ENCODE measurements around the gene HSFX1. TPM values are rescaled to one million over a fixed set of nuclear protein-coding genes. Genes with fewer than 3 reads are reported as not detected.

HSFX1 gene
- total and polyA plus RNA-seq, 9 of the 15 experiments (the other 6 are each of a cell fraction or from before 2014, with no cell fraction given): 0.10 TPM; not detected in 8

DNA sequence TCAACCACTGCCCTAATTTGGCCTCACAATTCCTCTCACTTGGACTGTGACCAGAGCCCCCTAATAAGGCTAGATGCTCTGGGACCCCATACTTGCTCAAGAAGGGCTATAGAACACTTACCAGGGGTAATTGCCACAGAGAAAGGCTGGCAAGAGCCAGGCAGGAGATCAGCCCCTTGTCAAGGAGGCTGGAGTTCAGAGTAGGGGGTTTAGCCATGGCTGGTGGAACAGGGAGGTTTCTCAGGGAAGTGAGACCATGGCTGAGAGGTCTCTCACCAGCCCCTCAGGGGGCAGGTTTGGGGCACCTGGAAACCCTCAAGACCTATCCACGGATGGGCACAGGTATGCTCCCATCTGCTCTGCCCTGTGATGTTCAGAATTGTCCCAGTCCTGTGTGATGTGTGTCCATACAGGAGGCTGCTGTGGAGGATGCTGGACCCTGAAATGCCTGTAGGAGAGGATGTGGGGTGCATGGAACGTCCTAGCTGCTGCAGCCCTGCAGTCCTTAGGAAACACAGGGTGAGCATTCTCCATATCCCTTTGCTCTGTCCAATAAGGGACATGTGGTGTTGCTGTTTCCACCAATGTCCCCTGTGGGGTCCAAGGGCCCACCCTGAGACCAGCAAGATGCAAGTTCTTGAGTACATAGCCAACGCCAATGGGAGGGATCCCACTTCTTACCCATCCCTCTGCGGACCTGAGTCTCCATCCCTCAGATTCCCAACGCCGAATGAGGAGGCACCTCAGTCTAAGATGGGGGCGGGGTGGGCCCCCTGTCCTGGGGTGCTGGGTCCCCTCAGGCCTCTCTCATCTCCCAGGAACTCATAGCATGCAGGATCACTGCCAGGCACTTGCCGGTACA, 16.4 kb upstream of the HSFX1 start (continued):
- TF ChIP-seq, protein P1, sequence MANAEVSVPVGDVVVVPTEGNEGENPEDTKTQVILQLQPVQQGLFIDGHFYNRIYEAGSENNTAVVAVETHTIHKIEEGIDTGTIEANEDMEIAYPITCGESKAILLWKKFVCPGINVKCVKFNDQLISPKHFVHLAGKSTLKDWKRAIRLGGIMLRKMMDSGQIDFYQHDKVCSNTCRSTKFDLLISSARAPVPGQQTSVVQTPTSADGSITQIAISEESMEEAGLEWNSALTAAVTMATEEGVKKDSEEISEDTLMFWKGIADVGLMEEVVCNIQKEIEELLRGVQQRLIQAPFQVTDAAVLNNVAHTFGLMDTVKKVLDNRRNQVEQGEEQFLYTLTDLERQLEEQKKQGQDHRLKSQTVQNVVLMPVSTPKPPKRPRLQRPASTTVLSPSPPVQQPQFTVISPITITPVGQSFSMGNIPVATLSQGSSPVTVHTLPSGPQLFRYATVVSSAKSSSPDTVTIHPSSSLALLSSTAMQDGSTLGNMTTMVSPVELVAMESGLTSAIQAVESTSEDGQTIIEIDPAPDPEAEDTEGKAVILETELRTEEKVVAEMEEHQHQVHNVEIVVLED (CRISPR knock-in tag; IDR thresholded peaks at IDR 0.05): no peak
- TF ChIP-seq DMBX1 (CRISPR knock-in tag; IDR thresholded peaks at IDR 0.05; ENCODE audit: borderline replicate concordance) (no peak), ZNF436 (CRISPR knock-in tag; IDR thresholded peaks at IDR 0.05) (no peak)
- TF ChIP-seq, protein P2, sequence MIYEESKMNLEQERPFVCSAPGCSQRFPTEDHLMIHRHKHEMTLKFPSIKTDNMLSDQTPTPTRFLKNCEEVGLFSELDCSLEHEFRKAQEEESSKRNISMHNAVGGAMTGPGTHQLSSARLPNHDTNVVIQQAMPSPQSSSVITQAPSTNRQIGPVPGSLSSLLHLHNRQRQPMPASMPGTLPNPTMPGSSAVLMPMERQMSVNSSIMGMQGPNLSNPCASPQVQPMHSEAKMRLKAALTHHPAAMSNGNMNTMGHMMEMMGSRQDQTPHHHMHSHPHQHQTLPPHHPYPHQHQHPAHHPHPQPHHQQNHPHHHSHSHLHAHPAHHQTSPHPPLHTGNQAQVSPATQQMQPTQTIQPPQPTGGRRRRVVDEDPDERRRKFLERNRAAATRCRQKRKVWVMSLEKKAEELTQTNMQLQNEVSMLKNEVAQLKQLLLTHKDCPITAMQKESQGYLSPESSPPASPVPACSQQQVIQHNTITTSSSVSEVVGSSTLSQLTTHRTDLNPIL (CRISPR knock-in tag; IDR thresholded peaks at IDR 0.05): no peak

DNA sequence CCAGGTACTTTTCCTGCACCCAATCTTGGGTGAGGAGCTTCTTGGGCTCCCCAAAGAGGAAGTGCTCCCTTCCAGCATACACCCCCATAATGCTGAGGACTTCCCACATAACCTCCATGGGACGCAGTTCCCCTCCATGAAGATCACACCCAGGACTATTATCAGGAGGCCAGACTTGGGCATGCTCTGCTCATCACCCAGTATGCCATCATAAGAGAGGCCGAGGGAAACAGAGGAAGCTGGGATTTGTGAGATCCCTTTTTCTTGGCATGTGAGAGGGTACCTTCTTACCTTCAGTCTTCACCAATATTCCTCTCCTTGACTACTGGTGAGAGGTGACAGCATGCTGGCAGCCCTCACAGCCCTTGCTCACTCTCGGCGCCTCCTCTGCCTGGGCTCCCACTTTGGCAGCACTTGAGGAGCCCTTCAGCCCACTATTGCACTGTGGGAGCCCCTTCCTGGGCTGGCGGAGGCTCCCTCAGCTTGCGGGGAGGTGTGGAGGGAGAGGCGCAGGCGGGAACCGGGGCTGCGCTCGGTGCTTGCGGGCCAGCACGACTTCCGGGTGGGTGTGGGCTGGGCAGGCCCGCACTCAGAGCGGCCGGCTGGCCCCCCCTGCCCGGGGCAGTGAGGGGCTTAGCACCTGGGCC, 15.7 kb upstream of the HSFX1 start:
- Histone ChIP-seq H3K9me1 (ENCODE audit: control insufficient read depth, insufficient read depth, low read length) (no peaks in the 10 kb centered on the region), H3K27me3 (ENCODE audit: control insufficient read depth in 2 of 2, insufficient read depth in 2 of 2, low read length in 2 of 2) (peaks cover 0 to 7% of the 10 kb centered on the region in 2 experiments; a peak in 1 of 5 replicates), H3K9ac (ENCODE audit: insufficient read depth in 1 of 2, low read depth in 2 of 2, low read length in 2 of 2) (no peak overlapping the region), H3K4me2 (ENCODE audit: insufficient read depth, low read length) (no peak overlapping the region), H3K36me3 (ENCODE audit: control insufficient read depth, insufficient read depth, low read length) (no peaks in the 10 kb centered on the region), H2AFZ (ENCODE audit: low read depth, low read length) (no peak overlapping the region), H3K4me1 (replicated peaks in 1 of 2; ENCODE audit: control insufficient read depth in 2 of 2, insufficient read depth in 2 of 2, low read length in 2 of 2) (peaks cover 0 to 5% of the 10 kb centered on the region in 2 experiments; a peak in 1 of 5 replicates), H3K4me3 (no peak overlapping the region), H3K27ac (ENCODE audit: extremely low read depth, low read depth, low read length) (no peak overlapping the region), H4K20me1 (replicated peaks; ENCODE audit: control insufficient read depth, insufficient read depth, low read length) (no peaks in the 10 kb centered on the region), H3K79me2 (ENCODE audit: control insufficient read depth, insufficient read depth, low read length) (no peaks in the 10 kb centered on the region), H3K9me3 (replicated peaks; ENCODE audit: control insufficient read depth, insufficient read depth, low read depth, low read length) (no peaks in the 10 kb centered on the region)
- no peak for ATAC-seq
- POLR2A ChIA-PET: no interaction called here
- no peak for FAIRE-seq
- no TSS peak for BruUV-seq (replicated peaks)
- CTCF ChIA-PET (ENCODE audit: low intra/inter-chr PET ratio): no interaction called here
- TF ChIP-seq SPI1 (IDR thresholded peaks at IDR 0.05; ENCODE audit: borderline replicate concordance, low read depth, low read length) (0 out of 2 replicates have a peak, but pooled peaks have one; percentile 8), HDGF (IDR thresholded peaks at IDR 0.05) (no peak), CXXC5 (CRISPR knock-in tag; IDR thresholded peaks at IDR 0.05) (no peak), ZBTB1 (CRISPR knock-in tag; IDR thresholded peaks at IDR 0.05; ENCODE audit: borderline replicate concordance, low read depth) (no peak), POLR2H (tag; IDR thresholded peaks at IDR 0.05; ENCODE audit: low read depth) (no peak), EWSR1 (IDR thresholded peaks at IDR 0.05; ENCODE audit: borderline replicate concordance, low read depth, partially characterized antibody) (no peak)
- TF ChIP-seq, protein P3, sequence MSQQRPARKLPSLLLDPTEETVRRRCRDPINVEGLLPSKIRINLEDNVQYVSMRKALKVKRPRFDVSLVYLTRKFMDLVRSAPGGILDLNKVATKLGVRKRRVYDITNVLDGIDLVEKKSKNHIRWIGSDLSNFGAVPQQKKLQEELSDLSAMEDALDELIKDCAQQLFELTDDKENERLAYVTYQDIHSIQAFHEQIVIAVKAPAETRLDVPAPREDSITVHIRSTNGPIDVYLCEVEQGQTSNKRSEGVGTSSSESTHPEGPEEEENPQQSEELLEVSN (IDR thresholded peaks at IDR 0.05; ENCODE audit: borderline replicate concordance in 1 of 2, extremely low read depth in 1 of 2, insufficient read depth in 1 of 2, insufficient read length in 1 of 2, low read depth in 1 of 2, low read length in 1 of 2, poor library complexity in 1 of 2, severe bottlenecking in 1 of 2): peak in 1 of 2 experiments; percentile 11
- TF ChIP-seq, protein P4, sequence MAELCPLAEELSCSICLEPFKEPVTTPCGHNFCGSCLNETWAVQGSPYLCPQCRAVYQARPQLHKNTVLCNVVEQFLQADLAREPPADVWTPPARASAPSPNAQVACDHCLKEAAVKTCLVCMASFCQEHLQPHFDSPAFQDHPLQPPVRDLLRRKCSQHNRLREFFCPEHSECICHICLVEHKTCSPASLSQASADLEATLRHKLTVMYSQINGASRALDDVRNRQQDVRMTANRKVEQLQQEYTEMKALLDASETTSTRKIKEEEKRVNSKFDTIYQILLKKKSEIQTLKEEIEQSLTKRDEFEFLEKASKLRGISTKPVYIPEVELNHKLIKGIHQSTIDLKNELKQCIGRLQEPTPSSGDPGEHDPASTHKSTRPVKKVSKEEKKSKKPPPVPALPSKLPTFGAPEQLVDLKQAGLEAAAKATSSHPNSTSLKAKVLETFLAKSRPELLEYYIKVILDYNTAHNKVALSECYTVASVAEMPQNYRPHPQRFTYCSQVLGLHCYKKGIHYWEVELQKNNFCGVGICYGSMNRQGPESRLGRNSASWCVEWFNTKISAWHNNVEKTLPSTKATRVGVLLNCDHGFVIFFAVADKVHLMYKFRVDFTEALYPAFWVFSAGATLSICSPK (IDR thresholded peaks at IDR 0.05; ENCODE audit: borderline replicate concordance): no peak
- no peak for DNase-seq (ENCODE audit: extremely low read depth in 1 of 4, low spot score in 3 of 4)
- WGBS (ENCODE audit: insufficient coverage, low coverage, missing lambda C conversion rate): 23% methylated on average over 8 of the region's 18 CpGs
- in situ Hi-C loops (cut with MboI): no loop called here
- intact Hi-C loops (cut with micrococcal nuclease): no loop called here

Measured in K562 (cell line).